GM10266 (cell line): ENCODE measurements around the gene COL4A4.
"Not testable (repeated sequence)": the region's sequence is repeated elsewhere in the genome, so short reads cannot be mapped to it uniquely, and the experiment has no call there.

Source experiments
- DNase-seq: peaks from one replicate; pipeline ENCODE4 v3.0.0; 2012; ENCODE audit errors: extremely low spot score
- CTCF ChIP-seq: IDR thresholded peaks from 2 replicates; pipeline ENCODE4 v1.5.1; 2012; ENCODE audit warnings: mild to moderate bottlenecking, low read depth; ENCODE audit not compliant: control insufficient read depth, insufficient read depth; ENCODE audit errors: missing control alignments

COL4A4 gene

GRCh38 chr2:227097495-227098161, 66.4 kb downstream of the COL4A4 start:
- no peak for TF ChIP-seq CTCF
- no peak for DNase-seq

GRCh38 chr2:227095346-227095745, 68.7 kb downstream of the COL4A4 start:
- TF ChIP-seq CTCF = no peak

GRCh38 chr2:227082286-227082685, 81.7 kb downstream of the COL4A4 start:
- DNase-seq = no peak

More at GRCh38 chr2:227095346-227095745, 68.7 kb downstream of the COL4A4 start:
- DNase-seq = no peak

GRCh38 chr2:227079726-227080125, 84.3 kb downstream of the COL4A4 start:
- TF ChIP-seq CTCF = no peak
- no peak for DNase-seq

More at GRCh38 chr2:227082286-227082685, 81.7 kb downstream of the COL4A4 start:
- TF ChIP-seq CTCF = no peak

GRCh38 chr2:227065065-227065464, 98.9 kb downstream of the COL4A4 start:
- not testable (repeated sequence) for DNase-seq

DNA sequence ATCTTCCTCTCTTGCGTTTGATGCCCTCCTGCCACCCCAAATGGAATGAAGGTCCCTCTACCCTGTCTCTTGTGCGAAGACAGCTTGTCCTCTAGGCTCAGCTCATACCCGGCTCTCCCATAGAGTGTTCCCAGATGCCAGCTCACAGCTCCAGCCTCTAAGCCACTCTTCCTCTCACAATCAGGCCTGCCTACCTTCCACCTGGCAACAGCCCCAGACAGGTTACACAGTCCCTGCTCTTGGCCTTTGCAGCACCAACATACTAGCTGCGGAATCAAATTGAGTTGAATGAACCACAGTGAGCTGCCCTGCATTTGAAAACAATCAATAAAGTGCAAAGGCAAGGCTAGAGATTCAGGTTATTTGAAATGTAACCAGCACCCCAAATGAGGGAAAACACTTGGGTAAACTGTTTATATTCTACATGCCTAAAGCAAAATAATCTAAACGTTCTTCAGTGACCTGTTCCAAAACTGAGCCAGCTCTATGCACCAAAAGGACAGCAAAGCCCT, 105.1 kb downstream of the COL4A4 start:
- TF ChIP-seq CTCF = no peak
- DNase-seq = no peak

GRCh38 chr2:227057743-227058447, 106.1 kb downstream of the COL4A4 start:
- no peak for DNase-seq
- no peak for TF ChIP-seq CTCF

DNA sequence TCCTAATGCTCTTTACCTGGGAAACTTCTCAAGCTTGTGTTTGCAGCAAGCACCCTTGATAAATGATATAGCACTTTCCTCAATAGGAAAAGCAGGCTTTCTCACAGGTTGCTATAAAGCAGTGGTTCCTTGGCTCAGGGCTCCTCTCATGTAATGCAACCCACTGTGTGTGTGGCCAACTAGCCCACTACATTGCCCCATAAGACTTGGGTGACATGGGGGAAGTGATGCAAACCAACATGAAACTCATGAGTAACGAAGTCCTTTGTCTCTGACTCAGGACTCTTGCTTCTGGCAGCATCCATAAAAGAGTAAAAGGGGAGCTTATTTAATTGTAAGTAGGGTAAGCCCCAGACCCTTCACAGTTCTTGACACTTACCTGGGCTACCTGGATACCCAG, 106.9 kb downstream of the COL4A4 start:
- no peak for TF ChIP-seq CTCF

More for the DNA sequence above, 106.9 kb downstream of the COL4A4 start:
- DNase-seq = no peak
